CD4-positive, alpha-beta T cell (primary cell): ENCODE measurements around the gene EVC2. TPM values are rescaled to one million over a fixed set of nuclear protein-coding genes. Genes with fewer than 3 reads are reported as not detected.

Experiments
- ATAC-seq: fragments of 200-7000 bp; cut with Tn5 transposase; one replicate; pipeline ENCODE4 v1.10.0; 2022; ENCODE audit warnings: mild to moderate bottlenecking; ENCODE audit not compliant: poor library complexity
- CTCF ChIA-PET: fragments of 350-600 bp; sonication (Branson Sonifier 250); formaldehyde crosslinking; loops from one replicate; lab custom pipeline; 2021; ENCODE audit warnings: antibody characterized with exemption, inconsistent platforms; lab: Charles Lee
- POLR2A ChIA-PET: fragments of 350-600 bp; sonication (Branson Sonifier 250); formaldehyde crosslinking; loops from one replicate; lab custom pipeline; 2021; ENCODE audit warnings: antibody characterized with exemption, inconsistent platforms; lab: Charles Lee
- DNase-seq, 14 experiments: peaks; one replicate each; pipeline ENCODE4 v3.0.0-alpha.2; 2013 to 2020; ENCODE audit warnings: mixed read lengths in 2 of 14
- H3K27ac ChIP-seq, 2 donors: one replicate each; pipeline versions ENCODE4 v1.5.1 to v1.7.0; 2013; ENCODE audit warnings: low read length in 2 of 2, low read depth in 1 of 2, mild to moderate bottlenecking in 1 of 2
- H3K27me3 ChIP-seq, 2 experiments: 1 replicate in 1 of 2; 2 replicates in 1 of 2; pipeline versions ENCODE4 v1.6.1 to v1.7.0; 2013; ENCODE audit warnings: low read length in 2 of 2, control low read depth in 1 of 2, mild to moderate bottlenecking in 1 of 2, moderate library complexity in 1 of 2; ENCODE audit not compliant: insufficient read depth in 2 of 2, control insufficient read depth in 1 of 2
- H3K36me3 ChIP-seq: one replicate; pipeline ENCODE4 v1.6.1; 2013; ENCODE audit warnings: low read length, control low read depth; ENCODE audit not compliant: insufficient read depth
- H3K4me1 ChIP-seq: one replicate; pipeline ENCODE4 v1.6.1; 2013; ENCODE audit warnings: low read length, control low read depth; ENCODE audit not compliant: insufficient read depth
- H3K4me3 ChIP-seq: one replicate; pipeline ENCODE4 v1.5.1; 2013; ENCODE audit warnings: mild to moderate bottlenecking, low read length, moderate library complexity
- H3K9me3 ChIP-seq, 2 experiments: 1 replicate in 1 of 2; 2 replicates in 1 of 2; pipeline versions ENCODE4 v1.6.1 to v1.7.0; 2013; ENCODE audit warnings: low read length in 2 of 2, mild to moderate bottlenecking in 2 of 2, control low read depth in 1 of 2, moderate library complexity in 1 of 2; ENCODE audit not compliant: control insufficient read depth in 1 of 2, insufficient read depth in 1 of 2
- H3K27ac Mint-ChIP-seq: one replicate; pipeline ENCODE4 v1.8.0; 2020; ENCODE audit warnings: mixed read lengths
- H3K27me3 Mint-ChIP-seq: one replicate; pipeline ENCODE4 v1.8.0; 2021; ENCODE audit warnings: mixed read lengths
- H3K36me3 Mint-ChIP-seq: one replicate; pipeline ENCODE4 v1.8.0; 2021; ENCODE audit warnings: low read depth, mixed read lengths
- H3K4me1 Mint-ChIP-seq: one replicate; pipeline ENCODE4 v1.8.0; 2021; ENCODE audit warnings: low read depth, mixed read lengths
- H3K4me3 Mint-ChIP-seq: one replicate; pipeline ENCODE4 v1.8.0; 2020; ENCODE audit warnings: mild to moderate bottlenecking, mixed read lengths
- H3K9me3 Mint-ChIP-seq: one replicate; pipeline ENCODE4 v1.8.0; 2020; ENCODE audit warnings: mixed read lengths
- CTCF ChIP-seq: fragments of 200-600 bp; IDR thresholded peaks from one replicate; pipeline ENCODE4 v1.8.0; 2022; ENCODE audit warnings: antibody characterized with exemption, mild to moderate bottlenecking
- intact Hi-C, 2 experiments: fragments of 100-400 bp; cut with DNase I in 1 of 2; cut with micrococcal nuclease in 1 of 2; formaldehyde crosslinking; loops; one replicate each; pipeline versions ENCODE4 v1.15.1 to v1.9.0; 2023 to 2025; cut with DNase I, micrococcal nuclease
- total RNA-seq, 174 experiments: library from RNA in 2 of 174; stranded (reverse) in 2 of 174; gene quantifications; one replicate each; pipeline ENCODE4 v1.2.3 and lab custom pipeline; 2021 to 2026

The EVC2 gene
- total RNA-seq, 2 experiments from 2014 or later = 1.1 to 1.3 TPM

- no peak overlapping the region for H3K4me3 ChIP-seq
- no peaks in the 10 kb centered on the region for H3K4me1 ChIP-seq
- intact Hi-C loops = no loop called here
- DNase-seq = no peak
- H3K27ac Mint-ChIP-seq = no peak overlapping the region
- no peaks in the 10 kb centered on the region for H3K9me3 Mint-ChIP-seq
- TF ChIP-seq CTCF = no peak
- H3K4me1 Mint-ChIP-seq = no peaks in the 10 kb centered on the region
- no peak overlapping the region for H3K27ac ChIP-seq
- H3K4me3 Mint-ChIP-seq = no peak overlapping the region
- no peaks in the 10 kb centered on the region for H3K36me3 Mint-ChIP-seq
- ChIA-PET CTCF (no interaction called here), POLR2A (no interaction called here)
- H3K27me3 ChIP-seq = no peaks in the 10 kb centered on the region
- H3K9me3 ChIP-seq = peaks cover 10 to 19% of the 10 kb centered on the region in 2 experiments
- H3K36me3 ChIP-seq = no peaks in the 10 kb centered on the region
- no peaks in the 10 kb centered on the region for H3K27me3 Mint-ChIP-seq
- no peak for ATAC-seq
These were observed 168.8 kb downstream of the EVC2 start for GRCh38 chr4:5539584-5539983.

GRCh38 chr4:5532100-5532499 lies 176.3 kb downstream of the EVC2 start:
- Mint-ChIP-seq H3K4me3 (no peak overlapping the region), H3K9me3 (peaks cover 6% of the 10 kb centered on the region), H3K36me3 (no peaks in the 10 kb centered on the region), H3K27ac (no peak overlapping the region), H3K27me3 (no peaks in the 10 kb centered on the region), H3K4me1 (no peaks in the 10 kb centered on the region)
- POLR2A ChIA-PET = no interaction called here
- H3K27me3 ChIP-seq = no peaks in the 10 kb centered on the region
- no peak overlapping the region for H3K27ac ChIP-seq
- ATAC-seq (no peak), DNase-seq (no peak)
- no peak overlapping the region for H3K4me3 ChIP-seq
- H3K9me3 ChIP-seq = peaks cover 10 to 20% of the 10 kb centered on the region in 2 experiments
- no peak for TF ChIP-seq CTCF
- H3K36me3 ChIP-seq = no peaks in the 10 kb centered on the region
- CTCF ChIA-PET = no interaction called here
- H3K4me1 ChIP-seq = no peaks in the 10 kb centered on the region
- intact Hi-C loops = no loop called here

- Mint-ChIP-seq H3K27ac (no peak overlapping the region), H3K27me3 (no peaks in the 10 kb centered on the region), H3K4me1 (no peaks in the 10 kb centered on the region), H3K4me3 (no peak overlapping the region), H3K9me3 (no peaks in the 10 kb centered on the region), H3K36me3 (no peaks in the 10 kb centered on the region)
- intact Hi-C loops = no loop called here
- peaks cover 0 to 7% of the 10 kb centered on the region in 2 experiments for H3K9me3 ChIP-seq
- H3K36me3 ChIP-seq = no peaks in the 10 kb centered on the region
- ChIA-PET CTCF (no interaction called here), POLR2A (no interaction called here)
- no peak for TF ChIP-seq CTCF
- no peak for ATAC-seq
- H3K4me1 ChIP-seq = no peaks in the 10 kb centered on the region
- H3K27ac ChIP-seq = no peak overlapping the region
- H3K4me3 ChIP-seq = no peak overlapping the region
- DNase-seq = no peak
- no peaks in the 10 kb centered on the region for H3K27me3 ChIP-seq
These were observed 180.3 kb downstream of the EVC2 start for GRCh38 chr4:5528031-5528436.
